Embryonic facial prominence (tissue), 1 donor: ENCODE results near the gene FITM2.
"Not testable (repeated sequence)": the region's sequence is repeated elsewhere in the genome, so short reads cannot be mapped to it uniquely, and the experiment has no call there.

Source experiments
- DNase-seq: peaks from one replicate; pipeline ENCODE4 v3.0.0-alpha.2; 2016; ENCODE audit errors: extremely low spot score

The FITM2 gene

DNA sequence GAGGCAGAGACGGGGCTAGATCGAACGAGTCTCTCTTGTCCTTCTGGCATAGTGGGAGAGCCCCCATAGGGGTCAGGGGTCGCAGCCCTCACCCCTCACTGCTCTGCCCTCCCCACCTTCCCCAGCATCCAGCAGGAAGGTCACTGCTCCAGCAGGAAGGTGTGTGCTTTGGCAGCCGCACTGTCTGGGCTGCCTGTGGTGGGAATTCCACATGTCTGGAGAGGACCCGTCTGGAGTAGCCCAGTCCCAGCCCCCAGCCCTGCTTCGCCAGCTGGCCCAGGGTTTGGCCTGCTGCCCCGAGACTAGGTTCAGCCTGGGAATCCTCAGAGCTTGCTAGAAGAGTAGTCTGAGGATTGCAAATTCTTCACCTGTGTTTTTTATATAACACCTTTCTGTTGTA lies 23.3 kb upstream of the FITM2 start:
- DNase-seq, result no peak

DNA sequence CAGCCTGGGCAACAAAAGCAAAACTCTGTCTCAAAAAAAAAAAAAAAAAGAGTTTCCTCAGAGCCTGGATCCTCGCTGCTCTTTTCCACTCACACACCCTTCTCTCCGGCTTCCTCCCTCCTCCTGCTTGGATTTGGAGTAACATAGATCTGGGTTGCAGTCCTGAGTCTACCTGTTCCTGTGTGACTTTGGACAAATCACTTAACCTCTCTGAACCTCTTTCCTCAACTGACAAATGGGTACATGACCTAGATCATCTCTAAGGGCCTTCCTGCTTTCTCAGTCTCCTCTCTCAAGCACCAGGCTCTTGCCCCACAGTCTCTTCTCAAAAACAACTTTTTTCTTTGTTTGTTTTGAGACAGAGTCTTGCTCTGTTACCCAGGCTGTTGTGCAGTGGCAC lies 20.2 kb upstream of the FITM2 start:
- no peak for DNase-seq

DNA sequence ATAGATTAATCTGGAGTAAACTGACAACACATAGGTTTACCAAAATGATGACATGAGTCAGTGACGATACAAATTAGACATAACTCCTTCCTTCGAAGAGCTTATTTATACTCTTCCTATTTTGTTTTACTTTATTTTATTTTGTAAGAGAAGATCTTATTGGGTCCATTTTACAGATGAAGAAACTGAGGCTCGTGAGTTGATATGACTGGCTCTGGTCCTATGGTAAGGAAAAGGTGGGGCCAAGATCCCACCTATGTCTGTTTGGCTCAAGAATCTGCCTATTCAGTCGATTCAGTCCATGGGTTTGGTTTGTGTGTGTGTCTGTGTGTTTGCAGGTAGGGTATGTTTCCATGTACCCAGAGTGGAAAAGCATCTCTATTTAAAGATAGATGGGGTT lies 17.4 kb upstream of the FITM2 start:
- no peak for DNase-seq

DNA sequence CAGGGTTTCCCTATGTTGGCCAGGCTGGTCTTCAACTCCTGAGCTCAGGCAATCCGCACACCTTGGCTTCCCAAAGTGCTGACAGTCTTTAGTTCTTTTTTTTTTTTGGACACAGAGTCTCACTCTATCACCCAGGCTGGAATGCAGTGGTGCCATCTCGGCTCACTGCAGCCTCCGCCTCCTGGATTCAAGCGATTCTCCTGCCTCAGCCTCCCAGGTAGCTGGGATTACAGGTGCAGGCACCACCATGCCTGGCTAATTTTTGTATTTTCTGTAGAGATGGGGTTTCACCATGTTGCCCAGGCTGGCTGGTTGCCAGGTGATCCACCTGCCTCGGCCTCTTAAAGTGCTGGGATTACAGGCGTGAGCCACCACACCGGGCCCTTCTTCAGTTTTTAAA lies 16.7 kb upstream of the FITM2 start:
- DNase-seq, result not testable (repeated sequence)

DNA sequence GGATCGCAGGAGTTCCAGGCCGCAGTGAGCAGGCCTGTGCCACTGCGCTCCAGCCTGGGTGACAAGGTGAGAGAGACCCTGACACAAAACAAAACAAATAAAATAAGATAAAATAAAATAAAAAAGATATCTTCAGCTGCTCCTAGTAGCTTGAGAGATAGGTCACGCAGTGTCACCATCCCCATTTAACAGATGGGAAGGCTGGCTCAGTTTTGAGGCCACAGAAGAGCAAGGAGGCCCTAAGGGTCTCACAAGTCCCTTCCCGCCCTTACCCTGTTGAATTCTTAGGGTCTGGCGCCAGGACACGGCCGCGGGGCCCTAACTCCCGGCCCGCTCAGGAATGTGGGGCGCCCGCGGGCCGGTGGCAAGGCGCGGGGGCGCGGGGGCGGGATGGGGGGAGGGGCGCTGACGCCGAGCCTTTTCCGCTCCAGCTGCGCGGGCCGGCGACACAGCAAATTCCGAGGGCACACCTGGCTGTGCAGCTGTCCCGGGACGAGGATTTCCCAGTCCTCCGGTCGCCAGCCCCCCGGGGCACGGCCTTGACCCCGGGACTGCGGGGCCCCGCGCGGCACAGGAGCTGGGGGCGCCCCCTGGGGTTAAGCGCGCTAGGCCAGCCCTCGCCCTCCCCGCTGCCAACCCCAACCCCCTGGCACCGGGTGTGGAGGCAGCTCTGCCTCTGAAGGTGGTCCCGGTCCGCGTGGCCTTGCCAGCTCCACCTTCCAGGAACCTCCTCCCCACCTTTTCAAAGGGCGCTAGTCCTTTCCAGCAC lies 15.6 kb upstream of the FITM2 start:
- no peak for DNase-seq

DNA sequence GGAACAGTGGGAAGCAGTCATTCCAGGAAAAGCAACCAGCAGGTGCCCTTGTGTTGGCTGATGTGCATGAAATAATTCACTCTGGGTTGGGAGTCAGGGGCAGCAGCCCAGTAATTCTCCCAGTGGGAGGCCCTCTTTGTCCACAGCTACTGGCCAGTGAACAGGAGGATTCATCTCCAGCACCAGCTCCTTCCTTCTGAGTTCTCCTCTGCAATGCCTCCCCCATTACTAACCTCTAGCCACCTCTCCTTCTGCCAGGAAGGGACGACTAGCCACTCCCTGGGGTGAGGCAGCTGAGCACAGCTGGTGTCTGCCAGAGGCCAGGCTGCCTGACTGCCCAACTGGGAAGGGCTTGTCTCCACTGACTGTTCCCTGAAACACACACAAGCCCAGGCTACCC lies 13.3 kb upstream of the FITM2 start:
- no peak for DNase-seq

DNA sequence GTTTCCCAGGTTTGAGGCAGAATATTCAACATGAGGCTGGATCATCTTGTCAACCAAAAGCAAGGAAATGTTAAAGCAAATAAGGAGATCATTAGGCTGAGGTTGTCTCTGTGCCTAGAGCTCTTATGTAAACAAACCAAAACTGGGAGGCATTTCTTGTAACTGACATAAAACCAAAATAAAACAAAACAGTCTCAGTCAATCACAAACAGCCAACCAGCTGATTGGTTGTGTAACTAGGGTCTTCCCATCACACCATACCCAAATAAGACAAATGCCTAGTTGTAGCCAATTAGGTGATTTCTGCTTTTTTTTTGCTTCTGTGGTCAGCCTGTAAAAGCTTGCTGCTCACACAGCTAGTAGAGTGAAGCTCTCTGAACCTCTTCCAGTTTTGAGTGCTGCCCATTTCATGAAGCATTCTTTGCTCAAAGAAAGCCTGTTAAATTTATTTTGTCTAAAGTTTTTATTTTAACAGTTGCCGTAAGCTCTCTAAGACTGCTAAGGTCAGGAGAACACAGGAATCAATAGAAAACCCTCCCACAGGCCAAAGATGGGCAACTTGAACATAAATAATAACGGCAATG lies 8.9 kb upstream of the FITM2 start:
- no peak for DNase-seq

DNA sequence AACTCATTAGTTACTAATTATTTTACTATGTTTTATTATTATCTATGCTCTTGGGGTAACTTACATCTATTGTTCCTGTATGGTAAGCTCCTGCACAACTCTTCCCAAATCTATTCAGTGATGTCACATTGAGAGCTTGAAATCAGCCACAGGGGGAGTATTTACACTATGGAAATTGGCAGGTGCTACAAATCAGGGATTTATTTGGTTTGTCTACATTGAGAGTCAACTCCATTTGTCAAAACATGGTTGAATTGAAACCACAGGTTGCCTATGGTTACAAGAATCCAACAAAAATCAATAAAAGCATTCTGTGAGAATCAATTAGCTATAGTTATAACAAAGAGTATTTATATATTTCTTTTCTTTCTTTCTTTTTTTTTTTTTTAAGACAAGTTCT lies 3.9 kb upstream of the FITM2 start:
- no peak for DNase-seq

DNA sequence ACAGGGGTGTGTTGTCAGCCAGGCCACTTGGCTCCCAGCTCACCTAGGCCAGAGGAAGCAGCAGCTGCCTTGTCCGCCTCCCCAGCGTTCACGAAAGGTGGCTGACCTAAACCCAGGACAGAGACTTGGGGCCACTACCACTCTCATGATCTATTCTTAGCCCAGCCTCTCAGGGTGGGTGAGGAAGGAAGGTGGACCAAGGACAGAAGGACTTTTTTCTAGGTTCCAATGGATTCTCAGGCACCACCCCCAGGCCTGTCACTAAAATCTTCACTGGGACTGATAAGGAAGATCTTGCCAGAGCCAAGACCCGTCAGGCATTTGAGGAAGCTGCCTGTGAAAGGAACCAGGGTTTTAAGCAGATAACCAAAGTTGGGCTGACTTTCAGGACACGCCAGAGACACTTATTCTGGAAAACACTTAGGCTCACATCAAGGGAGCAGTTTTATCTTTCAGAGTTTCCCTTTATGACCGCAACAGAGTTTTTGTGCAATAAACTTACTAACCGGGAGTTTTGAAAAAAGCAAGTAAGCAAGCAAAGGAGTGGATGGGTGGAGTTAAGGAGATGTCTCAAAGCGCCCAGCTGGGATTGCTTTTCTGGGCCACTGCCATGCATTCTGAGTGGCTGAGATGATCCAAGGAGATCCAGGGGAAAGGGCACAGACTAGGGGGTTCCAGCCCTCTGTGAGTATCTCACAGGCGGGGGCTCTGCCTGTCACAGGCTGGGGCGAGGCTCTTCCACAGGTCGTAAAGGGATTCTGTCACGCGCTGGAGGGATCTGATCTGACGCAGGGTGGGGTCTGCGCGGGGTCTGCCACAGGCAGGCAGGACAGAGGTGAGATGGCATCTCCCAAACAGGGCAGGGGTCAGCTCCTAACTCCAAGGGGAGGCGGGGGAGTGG lies 989 bp downstream of the FITM2 start:
- DNase-seq, result no peak

DNA sequence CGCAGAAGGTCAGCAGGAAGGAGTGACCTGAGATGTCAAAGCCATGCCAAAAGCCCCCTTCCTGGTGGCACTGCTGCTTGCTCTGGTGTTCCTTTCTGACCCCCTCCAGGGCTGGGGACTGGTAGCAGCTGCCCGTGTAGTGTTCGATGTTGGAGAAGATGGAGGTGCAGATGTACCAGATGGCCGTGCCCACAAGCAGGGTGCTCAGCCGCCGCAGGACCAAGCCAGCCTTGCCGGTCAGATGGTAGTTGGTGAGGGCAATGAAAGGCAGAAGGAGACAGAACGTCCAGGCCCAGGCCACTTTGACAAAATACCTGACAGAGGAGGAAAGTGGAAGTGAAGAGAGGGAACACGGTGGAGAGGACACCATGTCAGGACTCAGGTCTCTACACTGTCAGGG lies 4.1 kb downstream of the FITM2 start:
- DNase-seq, result no peak

DNA sequence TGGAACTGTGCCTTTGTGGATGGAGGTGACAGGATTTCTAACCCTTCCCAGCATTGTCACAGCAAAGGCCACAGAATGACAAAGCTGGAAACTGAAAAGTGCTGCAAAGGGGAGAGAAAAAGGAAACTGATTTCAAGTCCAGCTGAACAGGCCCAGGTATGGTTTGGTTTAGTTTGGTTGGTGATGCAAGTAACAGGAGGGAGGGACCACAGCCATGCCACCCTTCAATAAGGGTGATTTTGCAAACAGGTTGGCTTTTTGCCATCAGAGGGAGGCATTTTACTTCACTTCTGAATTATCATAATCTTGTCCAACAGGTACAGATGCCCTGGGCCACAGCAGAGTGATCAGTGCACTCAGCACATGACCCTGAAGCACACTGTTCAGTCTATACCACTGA lies 6.6 kb downstream of the FITM2 start:
- no peak for DNase-seq

DNA sequence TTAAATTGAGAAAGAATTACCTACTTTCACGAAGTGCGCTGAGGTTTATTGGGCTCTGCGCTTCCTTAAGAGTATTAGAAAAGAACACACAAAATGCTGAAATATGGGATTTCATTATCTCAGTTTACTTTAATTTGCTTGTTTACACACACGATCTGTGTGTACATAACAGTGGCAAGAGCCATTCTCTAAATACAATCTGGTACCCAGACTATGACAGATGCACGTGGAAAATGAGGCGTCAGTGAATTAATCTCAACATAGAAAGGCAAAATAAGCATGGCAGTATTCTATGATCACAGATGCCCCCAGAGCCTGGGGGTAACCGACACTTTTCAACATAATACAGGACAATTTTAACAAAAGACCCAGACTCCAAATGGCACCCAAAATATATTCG lies 8.3 kb downstream of the FITM2 start:
- no peak for DNase-seq

DNA sequence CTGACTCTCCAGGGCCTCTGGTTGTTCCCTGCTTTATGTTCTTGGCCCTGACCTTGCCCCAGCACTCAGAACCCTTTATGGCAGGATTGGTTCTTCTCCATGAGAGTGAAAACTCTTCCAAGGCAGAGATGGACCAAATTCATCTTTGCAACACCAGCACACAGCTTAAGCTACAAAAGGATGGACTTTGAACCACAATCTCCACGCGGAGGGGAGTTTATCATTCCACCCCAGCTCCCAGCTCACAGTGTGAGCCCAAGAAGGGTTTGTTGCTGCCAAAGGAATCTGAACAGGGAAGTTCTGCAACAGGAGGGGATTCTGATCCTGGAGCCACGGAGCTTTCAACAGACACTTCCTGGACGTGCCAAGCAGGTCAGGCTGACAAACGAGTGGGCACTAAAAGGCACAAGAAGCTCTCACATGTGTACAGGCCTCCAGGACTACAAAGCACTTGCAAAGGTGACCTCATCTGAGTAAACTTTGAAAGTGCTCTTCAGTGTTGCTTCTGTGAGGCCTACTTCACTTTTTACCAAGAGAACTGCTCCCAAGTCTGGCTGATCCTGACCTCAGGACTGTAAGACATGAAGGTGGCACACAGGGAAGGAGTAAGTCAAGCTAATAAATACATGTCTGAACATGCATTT lies 8.9 kb downstream of the FITM2 start:
- no peak for DNase-seq

DNA sequence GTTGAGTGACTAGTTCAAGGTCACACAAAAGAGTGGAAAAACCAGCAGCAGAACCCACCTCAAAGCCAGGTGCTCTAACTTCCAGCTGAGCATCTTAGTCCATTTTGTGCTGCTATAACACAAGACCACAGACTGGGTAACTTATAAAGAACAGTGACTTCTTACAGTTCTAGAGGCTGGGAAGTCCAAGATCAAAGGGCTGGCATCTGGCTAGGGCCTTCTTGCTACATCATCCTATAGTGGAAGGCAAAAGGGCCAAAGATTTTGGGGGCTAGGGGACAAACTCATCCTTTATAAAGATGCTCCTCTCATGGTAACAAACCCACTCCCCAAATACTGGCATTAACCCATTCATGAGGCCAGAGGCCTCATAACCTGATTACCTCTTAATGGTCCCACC lies 9.7 kb downstream of the FITM2 start:
- no peak for DNase-seq

DNA sequence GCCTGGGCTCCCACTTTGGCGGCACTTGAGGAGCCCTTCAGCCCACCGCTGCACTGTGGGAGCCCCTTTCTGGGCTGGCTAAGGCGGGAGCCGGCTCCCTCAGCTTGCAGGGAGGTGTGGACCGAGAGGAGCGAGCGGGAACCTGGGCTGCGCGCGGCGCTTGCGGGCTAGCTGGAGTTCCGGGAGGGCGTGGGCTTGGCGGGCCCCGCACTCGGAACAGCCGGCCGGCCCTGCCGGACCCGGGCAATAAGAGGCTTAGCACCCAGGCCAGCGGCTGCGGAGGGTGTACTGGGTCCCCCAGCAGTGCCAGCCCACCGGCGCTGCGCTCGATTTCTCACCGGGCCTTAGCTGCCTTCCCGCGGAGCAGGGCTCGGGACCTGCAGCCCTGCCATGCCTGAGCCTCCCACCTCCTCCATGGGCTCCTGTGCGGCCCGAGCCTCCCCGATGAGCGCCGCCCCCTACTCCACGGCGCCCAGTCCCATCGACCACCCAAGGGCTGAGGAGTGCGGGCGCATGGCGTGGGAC lies 11.9 kb downstream of the FITM2 start:
- not testable (repeated sequence) for DNase-seq

DNA sequence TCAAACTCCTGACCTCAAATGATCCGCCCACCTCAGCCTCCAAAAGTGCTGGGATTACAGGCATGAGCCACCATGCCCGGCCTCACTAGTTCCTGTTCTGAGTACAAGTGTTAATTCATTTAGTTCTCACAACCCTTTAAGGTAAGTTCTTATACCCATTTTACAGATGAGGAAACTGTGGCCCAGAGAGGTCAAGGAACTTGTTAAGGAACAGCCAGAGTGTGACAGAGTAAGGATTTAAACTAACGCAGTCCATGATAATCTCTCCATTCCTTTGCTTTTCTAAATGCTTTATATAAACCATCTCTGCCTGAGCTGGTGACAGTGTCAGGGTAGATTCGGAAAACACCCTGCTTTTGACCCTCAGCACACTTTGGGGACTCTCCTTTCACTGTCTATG lies 13.3 kb downstream of the FITM2 start:
- no peak for DNase-seq

DNA sequence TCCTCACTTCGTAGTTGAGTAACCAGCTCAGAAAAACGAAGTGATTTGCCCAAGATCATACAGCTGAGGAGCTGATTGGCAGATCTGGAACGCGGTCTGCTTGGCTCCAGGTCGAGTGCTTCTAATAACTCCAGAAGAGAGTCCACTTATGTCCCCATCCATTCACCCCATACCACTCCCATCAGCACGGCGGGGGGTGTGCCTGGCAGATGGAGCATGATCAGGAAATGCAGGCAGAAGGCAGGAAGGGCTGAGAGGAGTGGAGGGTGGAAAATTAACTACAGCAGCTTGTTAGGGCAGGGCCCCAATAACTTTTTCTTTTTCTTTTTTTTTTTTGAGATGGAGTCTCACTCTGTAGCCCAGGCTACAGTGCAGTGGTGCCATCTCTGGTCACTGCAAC lies 15.0 kb downstream of the FITM2 start:
- DNase-seq, result no peak

DNA sequence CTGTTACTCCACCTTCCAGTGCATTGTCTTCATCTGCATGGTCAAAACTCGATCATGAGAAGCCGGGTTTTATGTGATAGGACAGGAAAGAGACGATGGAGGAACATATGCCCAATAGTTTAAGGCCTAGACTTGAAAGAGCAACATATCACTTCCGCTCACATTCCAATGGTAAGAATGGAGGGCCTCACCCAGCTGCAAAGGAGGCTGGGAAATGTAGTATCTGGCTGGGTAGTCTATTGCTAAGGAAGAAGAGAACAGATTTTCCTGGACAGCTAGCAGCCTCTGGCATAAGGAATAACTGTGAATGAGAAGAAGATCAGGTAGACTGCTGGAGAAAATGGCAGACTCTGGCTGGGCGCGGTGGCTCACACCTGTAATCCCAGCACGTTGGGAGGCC lies 19.2 kb downstream of the FITM2 start:
- DNase-seq, result no peak

DNA sequence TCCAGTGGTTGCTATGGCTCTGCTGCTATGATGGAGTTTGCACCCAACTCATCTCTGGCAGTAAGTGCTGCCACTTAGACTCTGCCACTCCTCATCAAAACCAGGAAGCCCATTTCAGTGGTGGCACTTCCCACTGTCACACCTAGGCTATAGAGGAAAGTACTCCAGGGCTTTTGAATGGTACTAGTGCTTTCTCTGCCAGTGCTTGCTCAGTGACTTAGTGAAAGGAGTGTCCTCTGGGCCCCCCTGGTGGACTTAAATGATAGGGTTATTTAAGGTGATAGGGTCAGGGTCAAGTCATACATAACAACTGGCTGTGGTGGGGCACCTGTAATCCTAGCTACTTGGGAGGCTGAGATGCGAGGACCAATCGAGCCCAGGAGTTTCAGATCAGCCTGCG lies 22.8 kb downstream of the FITM2 start:
- no peak for DNase-seq

DNA sequence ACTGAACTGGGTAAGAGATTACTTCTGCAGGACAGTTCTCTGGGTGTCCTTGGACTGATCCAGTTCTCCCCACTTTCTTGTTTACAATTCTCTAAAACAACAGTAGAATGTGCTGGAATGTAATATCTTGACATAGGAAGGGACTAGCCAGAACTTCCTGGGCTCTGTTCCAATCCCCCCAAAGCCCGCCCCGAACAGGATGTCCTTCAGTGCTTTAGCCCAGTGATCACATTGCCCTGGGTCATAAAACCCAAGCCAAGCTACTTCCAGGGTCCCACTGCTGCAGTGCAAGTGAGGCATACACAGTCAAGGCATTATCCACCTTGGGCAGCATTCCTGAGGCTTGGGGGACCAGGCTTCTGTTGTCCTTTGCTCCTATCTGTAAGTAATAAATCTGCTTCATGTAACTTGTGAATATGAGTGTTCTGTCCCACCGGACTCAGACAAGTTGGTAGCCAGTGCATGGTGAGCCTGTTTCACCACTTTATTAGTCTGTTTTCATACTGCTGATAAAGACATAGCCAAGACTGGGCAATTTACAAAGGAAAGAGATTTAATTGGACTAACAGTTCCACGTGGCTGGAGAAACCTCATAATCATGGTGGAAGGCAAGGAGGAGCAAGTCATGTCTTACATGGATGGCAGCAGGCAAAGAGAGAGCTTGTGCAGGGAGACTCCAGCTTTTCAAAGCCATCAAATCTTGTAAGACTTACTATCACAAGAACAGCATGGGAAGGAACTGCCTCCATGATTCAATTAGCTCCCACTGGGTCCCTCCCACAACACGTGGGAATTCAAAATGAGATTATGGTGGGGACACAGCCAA lies 23.5 kb downstream of the FITM2 start:
- DNase-seq, result no peak

DNA sequence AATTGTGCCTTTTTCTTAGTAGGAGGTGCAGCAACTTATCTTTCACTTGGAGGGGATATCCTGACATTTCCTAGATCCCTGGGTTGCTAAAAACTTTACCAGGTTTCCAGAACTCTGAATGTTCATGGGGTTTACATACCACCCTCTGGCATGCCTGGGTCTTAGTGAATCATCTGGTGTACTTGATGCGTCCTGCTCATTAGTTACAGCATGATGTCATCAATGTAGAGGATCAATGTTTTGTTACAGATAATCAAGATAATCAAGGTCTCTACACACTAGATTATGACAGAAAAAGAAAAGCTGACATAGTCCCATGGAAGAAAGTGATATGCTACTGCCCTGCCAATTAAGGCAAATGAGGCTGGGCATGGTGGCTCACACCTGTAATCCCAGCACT lies 27.0 kb downstream of the FITM2 start:
- DNase-seq, result no peak
